ENCODE data around the gene CROCC2. TPM values are rescaled to one million over a fixed set of nuclear protein-coding genes. Genes with fewer than 3 reads are reported as not detected.

The CROCC2 gene
- total RNA-seq, 1 experiment from 2014 or later, result 0.38 TPM

DNA sequence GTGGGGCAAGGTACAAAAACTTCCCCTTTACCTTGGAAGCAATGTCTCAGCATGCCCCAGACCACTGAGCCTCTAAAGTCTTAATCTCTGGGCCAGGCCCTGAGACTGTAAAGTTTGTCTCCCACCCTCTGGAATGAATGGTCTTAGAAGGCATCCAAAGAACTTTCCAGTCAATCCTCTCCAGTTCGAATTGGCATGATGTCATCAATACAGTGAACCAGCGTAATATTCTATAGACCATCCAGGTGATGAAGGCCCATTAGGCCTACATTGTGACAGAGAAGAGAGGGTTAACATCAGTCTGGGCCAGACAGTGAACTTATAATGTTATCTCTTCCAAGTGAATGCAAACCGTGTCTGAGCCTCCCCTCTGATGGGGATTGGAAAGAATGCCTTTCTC lies 21.4 kb upstream of the CROCC2 start:
- no peaks in the 10 kb centered on the region for H3K36me3 ChIP-seq (replicated peaks; ENCODE audit: control insufficient read depth, insufficient read depth, low read length)
- DNase-seq, result no peak
- H3K4me3 ChIP-seq (ENCODE audit: insufficient read depth, low read depth, low read length), result no peak overlapping the region
- no peaks in the 10 kb centered on the region for H3K27me3 ChIP-seq (ENCODE audit: control insufficient read depth, insufficient read depth, low read length)

GRCh38 chr2:240885566-240885965 lies 20.6 kb upstream of the CROCC2 start:
- no peak overlapping the region for H3K4me3 ChIP-seq (ENCODE audit: insufficient read depth, low read depth, low read length)
- DNase-seq, result peak; percentile 20
- no peaks in the 10 kb centered on the region for H3K36me3 ChIP-seq (replicated peaks; ENCODE audit: control insufficient read depth, insufficient read depth, low read length)
- H3K27me3 ChIP-seq (ENCODE audit: control insufficient read depth, insufficient read depth, low read length), result no peaks in the 10 kb centered on the region

GRCh38 chr2:240886023-240886565 lies 20.0 kb upstream of the CROCC2 start:
- H3K27me3 ChIP-seq (ENCODE audit: control insufficient read depth, insufficient read depth, low read length), result no peaks in the 10 kb centered on the region
- DNase-seq, result no peak
- H3K4me3 ChIP-seq (ENCODE audit: insufficient read depth, low read depth, low read length), result no peak overlapping the region

DNA sequence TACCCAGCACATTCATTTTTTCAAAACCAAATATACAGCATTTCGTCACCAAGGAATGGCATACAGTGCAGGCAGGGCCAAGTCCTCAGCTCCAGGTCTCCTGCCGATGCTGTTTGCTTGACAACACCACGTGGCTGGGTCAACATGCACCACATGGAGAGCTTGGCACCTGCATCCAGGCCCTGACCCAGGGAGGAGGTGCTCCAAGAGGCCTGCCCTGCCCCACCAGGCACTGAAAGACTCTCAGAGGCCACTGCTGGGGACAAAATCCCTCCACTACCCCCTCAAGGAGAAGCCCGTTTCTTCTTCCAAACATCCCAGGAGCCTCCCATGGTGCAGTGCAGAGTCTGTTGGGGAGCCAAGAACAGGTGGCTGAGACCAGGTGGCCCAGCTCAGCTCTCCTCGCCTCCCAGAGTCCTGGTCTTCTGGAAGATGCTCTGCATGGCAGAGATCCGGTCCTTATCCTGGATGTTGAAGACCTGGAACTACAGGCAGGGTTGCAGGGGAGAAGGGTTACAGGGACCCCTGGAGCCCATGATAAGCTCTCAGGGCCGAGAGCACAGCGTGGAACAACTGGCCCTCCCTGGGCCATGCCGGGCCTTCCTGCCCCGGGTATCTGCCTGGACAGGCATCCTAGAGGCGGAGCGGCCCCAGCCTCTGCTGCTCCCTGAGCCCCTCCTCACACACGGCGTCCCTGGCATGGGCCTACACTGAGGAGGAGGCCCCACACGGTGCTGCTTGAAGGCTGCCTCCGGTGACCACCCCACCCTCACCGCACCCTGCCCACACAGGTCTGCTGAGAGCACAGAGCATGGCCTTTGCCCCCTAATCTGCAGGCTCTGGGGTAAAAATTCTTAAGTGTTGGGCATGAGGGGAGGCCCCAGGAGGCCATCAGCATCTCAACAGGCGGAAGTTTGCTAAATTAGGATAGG lies 19.2 kb upstream of the CROCC2 start:
- no peaks in the 10 kb centered on the region for H3K36me3 ChIP-seq (replicated peaks; ENCODE audit: control insufficient read depth, insufficient read depth, low read length)
- H3K4me3 ChIP-seq (ENCODE audit: insufficient read depth, low read depth, low read length), result no peak overlapping the region
- no peaks in the 10 kb centered on the region for H3K27me3 ChIP-seq (ENCODE audit: control insufficient read depth, insufficient read depth, low read length)
- DNase-seq, result peak; percentile 70

More at GRCh38 chr2:240886023-240886565, 20.0 kb upstream of the CROCC2 start:
- no peaks in the 10 kb centered on the region for H3K36me3 ChIP-seq (replicated peaks; ENCODE audit: control insufficient read depth, insufficient read depth, low read length)

DNA sequence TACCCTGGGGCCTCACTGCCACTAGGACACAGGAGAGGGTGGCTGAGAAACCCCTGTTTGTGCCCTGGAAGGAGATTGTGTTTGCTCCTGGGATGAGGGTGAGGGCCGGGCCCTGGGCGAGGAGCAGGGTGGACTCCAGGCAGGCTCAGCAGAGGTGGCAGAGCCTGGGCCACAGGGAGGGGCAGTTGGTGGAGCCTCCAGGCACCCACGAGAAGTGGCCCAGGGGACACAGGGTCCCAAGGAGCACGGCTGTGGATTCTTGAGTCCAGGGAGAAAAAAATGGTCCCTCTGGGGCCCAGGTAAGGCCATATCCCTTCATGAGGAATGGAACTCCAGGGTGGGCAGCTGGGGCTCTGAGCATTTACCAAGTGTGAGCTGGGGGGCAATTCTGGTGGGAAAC lies 18.5 kb upstream of the CROCC2 start:
- H3K27me3 ChIP-seq (ENCODE audit: control insufficient read depth, insufficient read depth, low read length), result no peaks in the 10 kb centered on the region
- H3K36me3 ChIP-seq (replicated peaks; ENCODE audit: control insufficient read depth, insufficient read depth, low read length), result no peaks in the 10 kb centered on the region
- peak; percentile 65 for DNase-seq

GRCh38 chr2:240888130-240888889 lies 17.8 kb upstream of the CROCC2 start:
- Histone ChIP-seq H3K4me3 (ENCODE audit: insufficient read depth, low read depth, low read length) (no peak overlapping the region), H3K36me3 (replicated peaks; ENCODE audit: control insufficient read depth, insufficient read depth, low read length) (no peaks in the 10 kb centered on the region), H3K27me3 (ENCODE audit: control insufficient read depth, insufficient read depth, low read length) (no peaks in the 10 kb centered on the region)
- peak; percentile 86 for DNase-seq

More for the DNA sequence above, 18.5 kb upstream of the CROCC2 start:
- H3K4me3 ChIP-seq (ENCODE audit: insufficient read depth, low read depth, low read length), result no peak overlapping the region

DNA sequence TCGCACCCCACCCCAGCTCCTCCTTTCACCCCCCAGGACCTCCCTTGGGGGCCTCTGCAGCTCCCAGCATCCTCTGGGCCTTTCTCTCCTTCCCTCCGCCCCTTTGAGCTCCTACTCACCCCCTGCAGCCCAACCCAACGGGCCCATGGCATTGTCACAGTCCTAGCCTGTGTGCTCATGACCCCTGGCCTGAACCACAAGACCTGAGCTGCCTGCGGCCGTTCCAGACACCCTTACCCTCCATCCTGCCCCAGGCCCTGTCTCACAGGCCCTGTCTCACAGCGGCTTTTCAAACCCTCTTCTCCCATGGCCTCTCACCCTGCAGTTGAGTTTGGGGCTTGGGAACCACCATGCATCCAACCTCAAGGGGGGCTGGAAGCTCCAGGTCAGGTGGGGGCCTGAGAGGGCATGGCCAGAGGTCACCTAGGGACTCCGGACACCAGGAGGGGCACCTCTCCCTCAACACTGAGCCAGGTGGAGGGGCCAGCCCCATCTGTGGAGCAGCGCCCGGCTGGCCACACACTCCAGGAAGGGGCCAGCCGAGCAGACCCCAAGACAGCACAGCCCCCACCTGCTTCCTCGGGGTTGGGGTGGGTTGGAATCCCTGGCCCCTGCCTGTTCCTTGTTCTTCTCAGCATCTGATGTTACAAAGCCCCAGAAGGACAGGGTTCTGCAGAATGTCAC lies 17.1 kb upstream of the CROCC2 start:
- no peak overlapping the region for H3K4me3 ChIP-seq (ENCODE audit: insufficient read depth, low read depth, low read length)
- H3K36me3 ChIP-seq (replicated peaks; ENCODE audit: control insufficient read depth, insufficient read depth, low read length), result no peaks in the 10 kb centered on the region
- DNase-seq, result no peak
- no peaks in the 10 kb centered on the region for H3K27me3 ChIP-seq (ENCODE audit: control insufficient read depth, insufficient read depth, low read length)

GRCh38 chr2:240889601-240890560 lies 16.3 kb upstream of the CROCC2 start:
- H3K4me3 ChIP-seq (ENCODE audit: insufficient read depth, low read depth, low read length), result no peak overlapping the region
- H3K27me3 ChIP-seq (ENCODE audit: control insufficient read depth, insufficient read depth, low read length), result no peaks in the 10 kb centered on the region
- H3K36me3 ChIP-seq (replicated peaks; ENCODE audit: control insufficient read depth, insufficient read depth, low read length), result no peaks in the 10 kb centered on the region
- DNase-seq, result no peak

DNA sequence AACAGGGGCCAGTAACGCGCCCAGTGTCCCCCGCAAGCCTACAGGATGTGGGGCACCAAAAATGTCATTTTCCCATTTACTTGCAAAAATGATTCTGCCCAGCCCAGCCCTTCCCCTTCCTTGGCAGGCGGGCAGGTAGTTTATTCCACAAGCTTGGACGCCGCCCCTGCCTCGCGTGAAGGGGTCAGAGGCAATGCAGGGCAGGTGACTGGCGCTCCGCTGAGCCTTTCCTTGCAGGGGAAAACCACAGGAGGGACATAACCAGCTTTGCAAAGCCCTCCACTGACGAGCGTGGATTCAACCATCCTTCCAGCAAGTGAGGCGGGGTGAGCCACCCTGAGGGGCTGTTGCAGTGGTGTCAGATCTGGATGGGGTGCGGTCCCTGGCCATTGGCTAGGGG lies 15.4 kb upstream of the CROCC2 start:
- no peaks in the 10 kb centered on the region for H3K36me3 ChIP-seq (replicated peaks; ENCODE audit: control insufficient read depth, insufficient read depth, low read length)
- DNase-seq, result no peak
- no peak overlapping the region for H3K4me3 ChIP-seq (ENCODE audit: insufficient read depth, low read depth, low read length)
- no peaks in the 10 kb centered on the region for H3K27me3 ChIP-seq (ENCODE audit: control insufficient read depth, insufficient read depth, low read length)

GRCh38 chr2:240891492-240892340 lies 14.4 kb upstream of the CROCC2 start:
- H3K27me3 ChIP-seq (ENCODE audit: control insufficient read depth, insufficient read depth, low read length), result no peaks in the 10 kb centered on the region
- no peaks in the 10 kb centered on the region for H3K36me3 ChIP-seq (replicated peaks; ENCODE audit: control insufficient read depth, insufficient read depth, low read length)
- no peak for DNase-seq
- no peak overlapping the region for H3K4me3 ChIP-seq (ENCODE audit: insufficient read depth, low read depth, low read length)

GRCh38 chr2:240892356-240892755 lies 13.8 kb upstream of the CROCC2 start:
- H3K36me3 ChIP-seq (replicated peaks; ENCODE audit: control insufficient read depth, insufficient read depth, low read length), result no peaks in the 10 kb centered on the region
- H3K4me3 ChIP-seq (ENCODE audit: insufficient read depth, low read depth, low read length), result no peak overlapping the region
- no peaks in the 10 kb centered on the region for H3K27me3 ChIP-seq (ENCODE audit: control insufficient read depth, insufficient read depth, low read length)
- DNase-seq, result no peak

- H3K27me3 ChIP-seq (ENCODE audit: control insufficient read depth, insufficient read depth, low read length), result no peaks in the 10 kb centered on the region
- no peaks in the 10 kb centered on the region for H3K36me3 ChIP-seq (replicated peaks; ENCODE audit: control insufficient read depth, insufficient read depth, low read length)
- DNase-seq, result no peak
- no peak overlapping the region for H3K4me3 ChIP-seq (ENCODE audit: insufficient read depth, low read depth, low read length)
Observed at GRCh38 chr2:240892925-240893324, 13.2 kb upstream of the CROCC2 start.

- no peak for DNase-seq
- no peak overlapping the region for H3K4me3 ChIP-seq (ENCODE audit: insufficient read depth, low read depth, low read length)
- no peaks in the 10 kb centered on the region for H3K36me3 ChIP-seq (replicated peaks; ENCODE audit: control insufficient read depth, insufficient read depth, low read length)
- no peaks in the 10 kb centered on the region for H3K27me3 ChIP-seq (ENCODE audit: control insufficient read depth, insufficient read depth, low read length)
Observed at GRCh38 chr2:240893363-240893844, 12.7 kb upstream of the CROCC2 start.
